ENCODE results near the gene KMT2E. TPM values are rescaled to one million over a fixed set of nuclear protein-coding genes. Genes with fewer than 3 reads are reported as not detected.
A peak's percentile ranks its signal among the peaks of the same experiment; 100 is the strongest.

Gene KMT2E
- total RNA-seq, 2 experiments from 2014 or later = 94.4 to 99.3 TPM

DNA sequence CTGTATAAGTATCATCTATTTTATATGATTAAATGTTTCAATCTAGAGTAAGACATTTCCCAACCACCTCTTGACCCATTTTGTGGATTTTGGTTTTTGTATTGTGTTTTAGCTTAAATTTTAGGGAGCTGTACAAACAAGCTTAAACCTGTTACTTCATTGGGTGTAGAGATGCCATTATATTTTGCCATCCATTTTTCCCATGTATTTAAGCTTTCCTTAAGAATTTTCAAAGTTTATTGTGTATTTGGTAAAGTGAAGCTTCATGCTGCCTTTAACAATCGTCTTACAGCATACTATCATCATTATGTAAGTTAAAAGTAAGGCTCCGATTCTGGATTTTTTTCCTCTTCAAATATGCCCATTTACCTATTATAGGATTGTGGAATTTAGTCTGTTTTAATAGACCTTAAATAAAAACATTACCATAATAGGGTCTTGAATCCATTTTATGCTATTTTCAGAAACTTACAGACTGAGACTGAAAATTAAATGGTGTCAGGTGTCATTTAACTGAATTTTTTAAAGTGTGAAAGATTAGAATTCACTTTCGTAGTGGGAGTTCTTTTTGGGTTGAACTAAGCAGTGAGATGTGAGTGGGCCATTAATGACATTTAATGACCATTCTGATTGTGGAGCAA, 2.2 kb downstream of the KMT2E start:
- H3K4me3 Mint-ChIP-seq = peak overlapping the region; percentile 96
- ChIA-PET POLR2A (interaction anchor here (0.6 to 10.1 kb wide), 4 partner anchors 11 to 73 kb away, joined by 3 to 138 read pairs (median 38); no protein-coding TSS in a partner anchor), CTCF (interaction anchor here (1.2 to 5.8 kb wide), 4 partner anchors 10 to 42 kb away, joined by 3 to 64 read pairs (median 17); no protein-coding TSS in a partner anchor)
- intact Hi-C loops (cut with DNase I, micrococcal nuclease) = loop anchor here (5.0 to 10.0 kb wide), 4 partner anchors 46 to 1671 kb away; partner anchors contain the start of genes DNAJC2 (in 1 of the 2) and PSMC2 (in 1 of the 2)
- no peaks in the 10 kb centered on the region for H3K9me3 Mint-ChIP-seq (ENCODE audit: low read depth)
- peak overlapping the region; percentile 100 for H3K27ac Mint-ChIP-seq
- peaks cover 25% of the 10 kb centered on the region for H3K4me1 Mint-ChIP-seq
- H3K36me3 Mint-ChIP-seq (ENCODE audit: low read depth) = peaks cover 70% of the 10 kb centered on the region
- H3K27me3 Mint-ChIP-seq = no peaks in the 10 kb centered on the region
- ATAC-seq (no peak), DNase-seq (no peak)

- Mint-ChIP-seq H3K4me1 (peaks cover 32% of the 10 kb centered on the region), H3K27me3 (no peaks in the 10 kb centered on the region), H3K9me3 (ENCODE audit: low read depth) (no peaks in the 10 kb centered on the region), H3K27ac (peak overlapping the region; percentile 100), H3K4me3 (peak overlapping the region; percentile 96), H3K36me3 (ENCODE audit: low read depth) (peaks cover 68% of the 10 kb centered on the region)
- DNase-seq (no peak), ATAC-seq (no peak)
- intact Hi-C loops (cut with DNase I, micrococcal nuclease) = loop anchor here (5.0 to 10.0 kb wide), 4 partner anchors 45 to 1672 kb away; partner anchors contain the start of genes DNAJC2 (in 1 of the 2) and PSMC2 (in 1 of the 2)
- ChIA-PET POLR2A (interaction anchor here (0.7 to 10.1 kb wide), 4 partner anchors 11 to 74 kb away, joined by 4 to 138 read pairs (median 37); no protein-coding TSS in a partner anchor), CTCF (interaction anchor here (0.9 to 5.8 kb wide), 8 partner anchors 9 to 513 kb away, joined by 3 to 64 read pairs (median 4); no protein-coding TSS in a partner anchor)
Measured at GRCh38 chr7:105016709-105017656, 3.0 kb downstream of the KMT2E start.

DNA sequence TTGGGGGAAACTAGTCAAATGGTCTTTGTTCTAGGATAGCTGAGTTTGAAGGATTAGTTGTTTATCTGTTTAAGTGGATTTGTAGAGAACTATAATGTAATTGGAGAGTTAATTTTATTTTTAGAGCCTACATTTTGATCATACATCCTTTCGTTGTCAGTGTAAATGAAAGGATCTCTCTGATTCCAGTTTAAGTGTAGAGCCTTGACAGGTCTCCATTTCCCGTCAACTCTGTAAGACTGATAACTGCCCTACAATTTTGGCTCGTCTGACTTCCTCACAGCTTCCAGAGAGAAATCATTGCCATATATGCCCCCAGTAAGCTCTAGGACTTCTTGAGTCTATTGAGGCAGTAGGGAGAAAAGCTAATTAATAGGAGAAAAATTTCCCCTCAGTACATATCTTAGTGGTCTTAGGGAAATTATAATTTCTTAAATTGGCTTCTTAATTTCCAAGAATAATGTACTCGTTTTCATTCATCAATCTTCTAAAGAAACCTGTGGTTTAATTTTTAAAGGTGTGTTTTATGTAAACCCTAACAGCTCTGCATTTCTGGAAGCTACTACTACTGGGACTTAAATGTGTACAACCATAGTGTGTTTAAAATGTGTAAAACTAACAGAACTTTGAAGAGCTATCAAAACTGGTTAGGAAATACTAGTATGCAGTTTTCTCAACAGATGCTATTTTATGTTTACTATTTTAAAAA, 3.8 kb downstream of the KMT2E start:
- ChIA-PET CTCF (interaction anchor here (0.9 to 5.8 kb wide), 7 partner anchors 8 to 512 kb away, joined by 3 to 64 read pairs (median 5); no protein-coding TSS in a partner anchor), POLR2A (interaction anchor here (0.6 to 10.1 kb wide), 4 partner anchors 12 to 165 kb away, joined by 3 to 138 read pairs (median 4); no protein-coding TSS in a partner anchor)
- peak overlapping the region; percentile 96 for H3K4me3 Mint-ChIP-seq
- ATAC-seq (no peak), DNase-seq (no peak)
- peak overlapping the region; percentile 100 for H3K27ac Mint-ChIP-seq
- H3K9me3 Mint-ChIP-seq (ENCODE audit: low read depth) = no peaks in the 10 kb centered on the region
- intact Hi-C loops (cut with DNase I, micrococcal nuclease) = loop anchor here (5.0 to 10.0 kb wide), 4 partner anchors 44 to 1673 kb away; partner anchors contain the start of genes DNAJC2 (in 1 of the 2) and PSMC2 (in 1 of the 2)
- H3K4me1 Mint-ChIP-seq = peaks cover 41% of the 10 kb centered on the region
- H3K36me3 Mint-ChIP-seq (ENCODE audit: low read depth) = peaks cover 67% of the 10 kb centered on the region
- H3K27me3 Mint-ChIP-seq = no peaks in the 10 kb centered on the region

DNA sequence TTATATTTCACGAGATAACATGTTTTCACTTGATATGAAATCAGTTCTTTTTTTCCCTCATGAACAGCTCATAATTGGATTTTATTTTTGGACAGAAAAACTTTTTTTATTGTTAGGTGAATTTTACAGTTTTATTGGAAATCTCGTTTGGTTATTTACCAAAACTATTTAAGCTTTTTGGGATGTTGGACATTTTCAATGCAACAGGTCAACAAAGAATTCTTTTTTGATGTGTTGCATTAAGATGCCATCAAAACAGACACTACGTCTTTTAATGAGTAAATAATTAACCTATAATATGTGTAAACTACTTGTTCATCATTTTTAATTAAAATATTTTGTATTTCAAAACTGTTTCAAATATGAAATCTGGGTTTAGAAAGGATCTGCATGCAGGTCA, 5.3 kb downstream of the KMT2E start:
- H3K9me3 Mint-ChIP-seq (ENCODE audit: low read depth) = no peaks in the 10 kb centered on the region
- H3K4me3 Mint-ChIP-seq = no peak overlapping the region
- ATAC-seq = no peak
- intact Hi-C loops (cut with DNase I, micrococcal nuclease) = loop anchor here (5.0 to 10.0 kb wide), 4 partner anchors 43 to 1674 kb away; partner anchors contain the start of genes DNAJC2 (in 1 of the 2) and PSMC2 (in 1 of the 2)
- H3K27ac Mint-ChIP-seq = peak overlapping the region; percentile 58
- peaks cover 53% of the 10 kb centered on the region for H3K4me1 Mint-ChIP-seq
- peaks cover 62% of the 10 kb centered on the region for H3K36me3 Mint-ChIP-seq (ENCODE audit: low read depth)
- ChIA-PET CTCF (interaction anchor here (0.7 to 1.0 kb wide), 3 partner anchors 23 to 313 kb away, joined by 3 to 7 read pairs (median 4); no protein-coding TSS in a partner anchor), POLR2A (interaction anchor here (0.6 to 0.9 kb wide), 3 partner anchors 9 to 711 kb away, joined by 3 to 4 read pairs (median 3); no protein-coding TSS in a partner anchor)
- no peaks in the 10 kb centered on the region for H3K27me3 Mint-ChIP-seq
- no peak for DNase-seq

DNA sequence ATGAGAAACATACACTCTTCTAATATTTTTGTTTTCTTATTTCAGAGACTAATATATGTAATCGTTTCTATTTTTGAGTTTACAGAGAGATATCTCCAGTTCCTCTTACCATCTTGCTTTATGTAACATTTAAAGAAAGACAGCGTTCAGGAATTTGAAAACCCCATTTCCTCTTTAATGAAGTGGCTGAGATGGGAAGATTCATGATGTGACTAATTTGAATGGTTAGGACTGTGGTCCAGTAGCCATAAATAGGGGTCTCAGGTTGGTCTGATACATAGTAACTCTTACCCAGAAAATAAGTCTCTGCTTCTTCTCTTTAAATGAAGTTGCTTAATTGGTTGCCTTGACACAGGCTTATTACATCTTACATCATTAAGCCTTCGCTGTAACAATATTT, 6.9 kb downstream of the KMT2E start:
- ChIA-PET POLR2A (no interaction called here), CTCF (interaction anchor here (0.9 to 1.6 kb wide), 6 partner anchors 8 to 42 kb away, joined by 3 to 11 read pairs (median 3); no protein-coding TSS in a partner anchor)
- no peak for DNase-seq
- ATAC-seq = no peak
- H3K36me3 Mint-ChIP-seq (ENCODE audit: low read depth) = peaks cover 50% of the 10 kb centered on the region
- peaks cover 70% of the 10 kb centered on the region for H3K4me1 Mint-ChIP-seq
- no peaks in the 10 kb centered on the region for H3K27me3 Mint-ChIP-seq
- intact Hi-C loops (cut with DNase I, micrococcal nuclease) = no loop called here
- no peaks in the 10 kb centered on the region for H3K9me3 Mint-ChIP-seq (ENCODE audit: low read depth)
- no peak overlapping the region for H3K27ac Mint-ChIP-seq
- peak overlapping the region; percentile 28 for H3K4me3 Mint-ChIP-seq

- ChIA-PET CTCF (interaction anchor here (1.0 to 1.6 kb wide), 3 partner anchors 10 to 43 kb away, joined by 3 to 11 read pairs (median 3); no protein-coding TSS in a partner anchor), POLR2A (no interaction called here)
- ATAC-seq (no peak), DNase-seq (no peak)
- Mint-ChIP-seq H3K4me3 (peak overlapping the region; percentile 28), H3K9me3 (ENCODE audit: low read depth) (no peaks in the 10 kb centered on the region), H3K27ac (no peak overlapping the region), H3K27me3 (no peaks in the 10 kb centered on the region), H3K4me1 (peaks cover 74% of the 10 kb centered on the region), H3K36me3 (ENCODE audit: low read depth) (peaks cover 46% of the 10 kb centered on the region)
- intact Hi-C loops (cut with DNase I, micrococcal nuclease) = no loop called here
Measured at GRCh38 chr7:105021352-105021751, 7.3 kb downstream of the KMT2E start.

- ChIA-PET CTCF (interaction anchor here (1.6 kb wide), 2 partner anchors 41 kb away, joined by 5 to 11 read pairs; no protein-coding TSS in a partner anchor), POLR2A (no interaction called here)
- Mint-ChIP-seq H3K27ac (no peak overlapping the region), H3K4me1 (peaks cover 79% of the 10 kb centered on the region), H3K27me3 (no peaks in the 10 kb centered on the region), H3K4me3 (no peak overlapping the region), H3K9me3 (ENCODE audit: low read depth) (no peaks in the 10 kb centered on the region), H3K36me3 (ENCODE audit: low read depth) (peaks cover 43% of the 10 kb centered on the region)
- no peak for DNase-seq
- no peak for ATAC-seq
- intact Hi-C loops (cut with DNase I, micrococcal nuclease) = loop anchor here in 1 of 2 experiments (2.0 kb wide), 1 partner anchor 15 kb away; no protein-coding TSS in a partner anchor
Measured at GRCh38 chr7:105021967-105022366, 8.0 kb downstream of the KMT2E start.

DNA sequence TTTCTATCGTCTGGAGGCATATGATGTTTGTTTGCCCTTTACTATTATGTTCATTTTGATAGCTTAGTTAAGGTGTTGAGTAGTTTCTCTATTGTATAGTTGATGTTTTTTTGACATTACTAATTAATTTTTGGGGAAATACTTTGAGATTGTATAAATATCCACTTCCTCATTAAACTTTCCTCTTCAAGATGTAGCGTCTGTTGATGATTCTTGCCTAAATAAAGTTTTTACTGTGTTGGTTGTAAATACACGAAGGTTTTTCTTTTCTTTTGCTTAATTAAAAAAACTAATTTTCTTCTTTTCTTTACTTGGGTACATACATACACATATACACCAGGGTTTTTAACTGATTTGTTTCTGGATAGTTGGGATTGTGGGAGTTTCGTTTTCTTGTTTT, 8.5 kb downstream of the KMT2E start:
- Mint-ChIP-seq H3K27me3 (no peaks in the 10 kb centered on the region), H3K9me3 (ENCODE audit: low read depth) (no peaks in the 10 kb centered on the region), H3K4me3 (no peak overlapping the region), H3K27ac (no peak overlapping the region), H3K4me1 (peaks cover 82% of the 10 kb centered on the region), H3K36me3 (ENCODE audit: low read depth) (peaks cover 41% of the 10 kb centered on the region)
- DNase-seq (no peak), ATAC-seq (no peak)
- intact Hi-C loops (cut with DNase I, micrococcal nuclease) = loop anchor here in 1 of 2 experiments (2.0 kb wide), 1 partner anchor 14 kb away; no protein-coding TSS in a partner anchor
- ChIA-PET POLR2A (no interaction called here), CTCF (interaction anchor here (1.0 to 1.6 kb wide), 2 partner anchors 39 to 41 kb away, joined by 4 to 5 read pairs; no protein-coding TSS in a partner anchor)

- ChIA-PET CTCF (interaction anchor here (1.4 to 6.1 kb wide), 3 partner anchors 8 to 44 kb away, joined by 3 to 32 read pairs (median 30); no protein-coding TSS in a partner anchor), POLR2A (interaction anchor here (0.7 to 1.3 kb wide), 2 partner anchors 11 to 14 kb away, joined by 3 to 6 read pairs; partner anchors contain the start of gene KMT2E)
- Mint-ChIP-seq H3K27me3 (no peaks in the 10 kb centered on the region), H3K9me3 (ENCODE audit: low read depth) (peaks cover 3% of the 10 kb centered on the region), H3K36me3 (ENCODE audit: low read depth) (peaks cover 49% of the 10 kb centered on the region), H3K4me1 (peaks cover 91% of the 10 kb centered on the region), H3K27ac (peak overlapping the region; percentile 60), H3K4me3 (no peak overlapping the region)
- DNase-seq = no peak
- intact Hi-C loops (cut with DNase I, micrococcal nuclease) = no loop called here
- ATAC-seq = peak; percentile 17
Measured at GRCh38 chr7:105024734-105025133, 10.7 kb downstream of the KMT2E start.

GRCh38 chr7:105026750-105027149, 12.7 kb downstream of the KMT2E start:
- intact Hi-C loops (cut with DNase I, micrococcal nuclease) = no loop called here

More at GRCh38 chr7:105026750-105027149, 12.7 kb downstream of the KMT2E start:
- ATAC-seq = peak; percentile 6
- Mint-ChIP-seq H3K27ac (no peak overlapping the region), H3K9me3 (ENCODE audit: low read depth) (peaks cover 3% of the 10 kb centered on the region), H3K4me3 (no peak overlapping the region), H3K27me3 (no peaks in the 10 kb centered on the region), H3K4me1 (peaks cover 87% of the 10 kb centered on the region), H3K36me3 (ENCODE audit: low read depth) (peaks cover 46% of the 10 kb centered on the region)
- POLR2A ChIA-PET = interaction anchor here (0.6 to 1.7 kb wide), 4 partner anchors 11 to 25 kb away, joined by 3 to 12 read pairs (median 8); partner anchors contain the start of gene KMT2E
- CTCF ChIA-PET = interaction anchor here (0.6 to 6.1 kb wide), 9 partner anchors 11 to 409 kb away, joined by 3 to 32 read pairs (median 5); no protein-coding TSS in a partner anchor
- no peak for DNase-seq

Data from activated CD4-positive, alpha-beta T cell treated with anti-CD3 and anti-CD28 coated beads for 36 hours (primary cell).